K562 (cell line): ENCODE measurements around the gene SELENOW. TPM values are rescaled to one million over a fixed set of nuclear protein-coding genes. Genes with fewer than 3 reads are reported as not detected.

Source experiments
- ARID1B ChIP-seq: fragments of 450-650 bp; IDR thresholded peaks from 2 replicates; pipeline ENCODE4 v1.6.1; 2016; ENCODE audit warnings: antibody characterized with exemption, mild to moderate bottlenecking, inconsistent platforms
- BRF2 ChIP-seq: IDR thresholded peaks from 3 replicates; pipeline ENCODE4 v1.6.1; 2011; ENCODE audit warnings: borderline replicate concordance, mild to moderate bottlenecking; ENCODE audit not compliant: insufficient read length, insufficient read depth
- CAMTA2 ChIP-seq: fragments of 250-450 bp; sonication (Bioruptor Pico); conservative IDR thresholded peaks from 2 replicates; pipeline ENCODE4 v1.5.1; 2022
- E2F8 ChIP-seq: fragments of 450-650 bp; IDR thresholded peaks from 2 replicates; pipeline ENCODE4 v1.7.1; 2018; ENCODE audit warnings: mild to moderate bottlenecking, low read depth; ENCODE audit not compliant: partially characterized antibody
- POLR2G ChIP-seq: fragments of 200-400 bp; formaldehyde crosslinking; IDR thresholded peaks from 2 replicates; pipeline ENCODE4 v1.6.1; 2017; ENCODE audit warnings: low read depth, mild to moderate bottlenecking, antibody characterized with exemption, low read length, moderate library complexity
- RAD51 ChIP-seq: fragments of 450-650 bp; IDR thresholded peaks from 2 replicates; pipeline ENCODE4 v1.7.1; 2016; ENCODE audit warnings: low read depth, mild to moderate bottlenecking, borderline replicate concordance
- SMARCA4 ChIP-seq: fragments of 450-650 bp; IDR thresholded peaks from 2 replicates; pipeline ENCODE4 v1.6.1; 2016
- STAT6 ChIP-seq: sonication (generic); formaldehyde crosslinking; IDR thresholded peaks from 2 replicates; pipeline ENCODE4 v1.8.1; 2023; ENCODE audit warnings: mild to moderate bottlenecking, missing genetic modification reagents
- TAF15 ChIP-seq: fragments of 200-400 bp; formaldehyde crosslinking; IDR thresholded peaks from 2 replicates; pipeline ENCODE4 v1.6.1; 2017; ENCODE audit warnings: mild to moderate bottlenecking, low read depth, low read length, moderate library complexity
- ZNF133 ChIP-seq: fragments of 250-450 bp; sonication (Bioruptor Pico); IDR thresholded peaks from 2 replicates; pipeline ENCODE4 v1.4.0; 2020; ENCODE audit warnings: mild to moderate bottlenecking
- ZNF311 ChIP-seq: fragments of 250-450 bp; sonication (Bioruptor Pico); IDR thresholded peaks from 2 replicates; pipeline ENCODE4 v1.4.0; 2020; ENCODE audit warnings: mild to moderate bottlenecking, moderate library complexity
- ZNF407 ChIP-seq: fragments of 450-650 bp; IDR thresholded peaks from 2 replicates; pipeline ENCODE4 v1.6.1; 2016; ENCODE audit warnings: low read depth
- polyA plus RNA-seq, 8 experiments: library from polyadenylated mRNA; depleted of rRNA in 4 of 8; stranded (reverse) in 5 of 8; unstranded in 3 of 8; fragments of >200 nt; fragmentation: Nextera tagmentation in 2 of 8; fragmentation: Illumina TruSeq in 1 of 8; extraction: Ambion mirVana in 2 of 8; extraction: Trizol in 1 of 8; gene quantifications; 2 replicates each; pipeline versions ENCODE4 v1.2.1 to v1.2.3, GENCODE V29; 2011 to 2014; ENCODE audit warnings: inconsistent platforms in 1 of 8, missing spikeins in 1 of 8
- total RNA-seq, 7 experiments: library from RNA; depleted of rRNA in 6 of 7; stranded (reverse); fragments of >200 nt in 6 of 7; fragmentation: Illumina TruSeq in 2 of 7; extraction: Trizol in 2 of 7; gene quantifications; 2 replicates each; pipeline versions ENCODE4 v1.2.1 to v1.2.3, GENCODE V29; 2011 to 2021; ENCODE audit warnings: low replicate concordance in 1 of 7

SELENOW gene
- total and polyA plus RNA-seq, 9 of the 15 experiments (the other 6 are each of a cell fraction or from before 2014, with no cell fraction given) = 91.9 to 279 (median 156) TPM

GRCh38 chr19:47778049-47778953 lies at the start of gene SELENOW (continued):
- no peak for TF ChIP-seq STAT6 (CRISPR knock-in tag)
- TF ChIP-seq ZNF311 (CRISPR knock-in tag) = no peak
- no peak for TF ChIP-seq ZNF133 (CRISPR knock-in tag)
- no peak for TF ChIP-seq SMARCA4
- no peak for TF ChIP-seq BRF2
- TF ChIP-seq RAD51 = no peak
- no peak for TF ChIP-seq ZNF407
- peak; percentile 97 for TF ChIP-seq POLR2G
- TF ChIP-seq CAMTA2 = no peak
- TF ChIP-seq ARID1B = peak; percentile 61; the same call in 1 of the 2 replicates
- TF ChIP-seq E2F8 = no peak
- TF ChIP-seq TAF15 = no peak
